Measurements from ENCODE around the gene DDX53.

DDX53 gene

DNA sequence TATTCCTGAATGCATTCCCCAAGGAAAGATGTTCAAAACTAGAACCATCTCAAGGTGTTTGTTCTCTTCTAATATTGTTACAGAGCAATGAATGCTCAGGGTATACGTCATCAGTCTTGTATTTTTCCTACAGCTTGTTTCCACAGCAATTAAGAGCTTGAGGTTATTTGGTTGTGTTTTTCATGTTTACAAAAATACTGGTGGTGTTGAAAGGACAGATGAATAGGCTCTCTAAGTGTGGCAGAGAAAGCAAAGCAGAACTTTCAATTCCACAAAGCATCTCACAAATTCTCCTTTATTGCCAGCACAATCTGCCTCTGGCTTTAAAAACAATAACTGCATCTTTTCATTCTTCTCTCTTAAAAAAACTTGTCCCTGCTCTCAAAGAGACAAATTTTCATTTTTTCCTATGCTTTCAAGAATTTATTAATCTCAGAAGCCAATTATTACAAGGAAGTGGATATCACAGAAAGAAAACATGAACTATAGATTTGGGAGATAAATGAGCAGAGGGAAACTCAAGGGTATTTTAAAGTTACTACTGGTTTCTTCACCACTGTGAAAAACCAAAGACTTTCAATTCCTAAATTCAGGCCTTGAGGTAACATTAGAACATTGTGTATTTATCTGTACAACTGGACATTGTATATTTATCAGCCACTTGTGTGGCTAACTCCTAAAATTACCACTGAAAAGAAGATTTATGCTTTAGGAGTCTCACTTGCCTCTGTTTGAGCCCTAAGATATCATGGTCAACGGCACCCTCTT, 49.2 kb downstream of the DDX53 start:
- no peak for DNase-seq (ENCODE audit: low read depth in 2 of 2)

- no peak for DNase-seq (ENCODE audit: low read depth in 2 of 2)
Observed at GRCh38 chrX:23052324-23052723, 52.6 kb downstream of the DDX53 start.

All from activated CD8-positive, alpha-beta memory T cell treated with anti-CD3 and anti-CD28 coated beads for 4 hours (primary cell).